T-helper 9 cell (primary cell): Measurements from ENCODE around the gene AXL.

Experiments used
- DNase-seq: peaks from one replicate; pipeline ENCODE4 v3.0.0-alpha.2; 2020

The AXL gene

GRCh38 chr19:41310033-41310831, 91.2 kb downstream of the AXL start, which contains the start of gene CCDC97:
Gene CCDC97, plus strand, starts transcription at chr19:41310172. Its CDS starts 139 bp downstream, at chr19:41310311.
- DNase-seq: peak; percentile 80

GRCh38 chr19:41311072-41311471, 92.0 kb downstream of the AXL start:
- DNase-seq: no peak
